Embryonic facial prominence (tissue), 1 donor: Measurements from ENCODE around the gene TLE1.
A peak's percentile ranks its signal among the peaks of the same experiment; 100 is the strongest.
"Not testable (repeated sequence)": the region's sequence is repeated elsewhere in the genome, so short reads cannot be mapped to it uniquely, and the experiment has no call there.

Experiments
- DNase-seq: peaks from one replicate; pipeline ENCODE4 v3.0.0-alpha.2; 2016; ENCODE audit errors: extremely low spot score

Gene TLE1

GRCh38 chr9:81621785-81622259 lies 67.5 kb downstream of the TLE1 start:
- no peak for DNase-seq

DNA sequence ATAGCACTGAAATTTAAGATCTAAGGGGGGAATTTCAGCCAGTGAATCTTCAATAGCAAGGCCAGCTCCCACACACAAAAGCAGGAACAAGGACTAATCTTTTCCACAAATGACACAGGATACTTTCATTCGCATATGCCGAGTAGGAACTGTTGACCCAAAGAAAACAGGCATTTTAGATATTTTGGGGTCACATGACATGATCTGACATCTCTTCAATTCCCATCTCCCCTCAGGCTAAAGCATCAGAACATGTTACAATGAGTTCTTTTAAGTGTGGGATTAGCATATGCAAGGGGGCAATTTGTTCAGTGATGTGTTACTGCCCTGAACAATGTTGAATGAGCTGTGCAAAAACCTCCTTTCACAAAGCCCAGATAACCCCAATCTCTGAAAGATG lies 68.2 kb downstream of the TLE1 start:
- DNase-seq = no peak

DNA sequence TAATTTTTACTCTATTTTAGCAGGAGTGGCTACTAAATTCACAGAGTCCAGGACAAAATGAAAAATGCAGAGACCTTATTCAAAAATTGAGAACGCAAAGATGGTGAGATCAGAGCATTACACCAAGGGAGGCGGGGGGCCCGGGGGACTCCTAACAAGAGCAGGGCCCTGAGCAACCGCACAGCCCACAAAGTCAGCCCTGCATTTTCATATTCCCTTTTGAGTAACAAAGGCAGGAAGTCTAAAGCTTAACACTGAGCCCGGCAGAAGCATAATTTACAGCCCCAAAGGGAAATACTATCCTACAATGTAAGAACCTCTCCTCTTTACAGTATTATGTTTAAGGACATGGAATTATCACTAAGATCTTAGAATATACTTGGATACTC lies 69.4 kb downstream of the TLE1 start:
- DNase-seq = no peak

GRCh38 chr9:81619353-81620001 lies 69.9 kb downstream of the TLE1 start:
- no peak for DNase-seq

DNA sequence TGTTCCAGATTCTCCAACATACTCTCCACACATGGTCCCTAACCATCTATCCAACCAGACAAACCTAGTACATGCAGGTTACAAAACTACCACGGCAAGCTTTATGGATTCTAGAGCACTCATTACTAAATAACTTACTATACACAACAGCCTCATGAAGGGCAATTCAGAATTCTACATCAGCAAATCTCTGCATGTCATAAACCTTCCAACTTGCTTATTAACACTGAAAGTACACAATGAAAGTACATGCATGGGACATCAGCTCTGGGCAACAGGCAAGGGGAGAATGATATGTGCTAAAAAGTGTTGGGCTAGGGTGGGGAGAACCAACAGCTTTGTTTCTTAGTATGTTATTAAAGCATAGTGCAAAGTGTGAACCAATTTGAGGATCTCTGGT lies 70.4 kb downstream of the TLE1 start:
- no peak for DNase-seq

DNA sequence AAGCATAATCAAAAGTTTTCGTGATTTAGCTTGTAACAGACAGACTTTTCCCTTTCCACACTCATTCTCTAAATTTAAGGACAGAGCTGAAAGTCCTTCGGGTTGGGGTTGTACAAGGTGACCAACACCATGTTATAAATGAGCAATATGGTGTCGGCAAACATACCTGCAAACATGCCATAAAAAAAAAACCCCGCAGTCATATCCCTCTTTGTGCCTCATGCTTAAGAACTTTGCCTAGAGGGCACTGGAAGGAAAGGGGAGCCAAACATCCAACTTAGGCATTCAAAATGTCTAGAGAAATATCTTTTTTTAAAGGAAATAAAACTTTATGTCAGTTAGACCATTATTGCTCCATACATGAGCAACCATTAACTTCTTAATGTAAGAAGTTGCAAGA lies 73.2 kb downstream of the TLE1 start:
- no peak for DNase-seq

GRCh38 chr9:81614335-81614734 lies 75.0 kb downstream of the TLE1 start:
- DNase-seq = no peak

- DNase-seq = peak; percentile 62
These were observed 76.1 kb downstream of the TLE1 start for GRCh38 chr9:81613002-81613812.

GRCh38 chr9:81611664-81612063 lies 77.7 kb downstream of the TLE1 start:
- no peak for DNase-seq

DNA sequence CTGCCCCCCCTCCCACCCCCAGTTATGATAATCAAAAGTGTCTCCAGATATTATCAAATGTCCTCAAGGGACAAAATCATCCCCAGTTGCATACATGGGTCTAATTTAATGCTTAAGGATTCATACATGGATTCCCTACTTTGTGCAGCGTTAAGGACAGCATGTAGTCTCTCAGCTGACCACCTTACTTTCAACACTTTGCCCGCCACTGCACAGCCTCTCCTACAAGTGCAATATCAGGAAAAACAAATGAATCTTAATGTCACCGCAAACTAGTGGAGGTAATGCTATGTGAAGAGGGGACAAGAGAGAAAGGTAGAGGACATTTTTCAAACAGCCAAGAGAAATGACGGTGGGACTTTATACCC lies 78.6 kb downstream of the TLE1 start:
- DNase-seq = no peak

GRCh38 chr9:81609782-81610739 lies 79.3 kb downstream of the TLE1 start:
- no peak for DNase-seq

DNA sequence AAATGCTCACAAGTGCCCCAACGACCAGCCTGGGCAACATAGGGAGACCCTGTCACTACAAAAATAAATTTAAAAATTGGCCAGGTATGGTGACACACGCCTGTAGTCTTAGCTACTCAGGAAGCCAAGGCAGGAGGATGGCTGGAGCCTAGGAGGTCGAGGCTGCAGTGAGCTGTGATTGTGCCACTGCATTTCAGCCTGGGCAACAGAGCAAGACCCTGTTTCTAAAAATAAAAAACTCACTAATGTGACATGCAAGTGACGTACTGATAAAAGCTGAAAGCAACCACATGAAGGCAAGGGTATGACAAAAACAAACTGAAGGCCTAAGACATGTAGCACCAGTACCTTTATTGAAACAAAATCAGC lies 81.1 kb downstream of the TLE1 start:
- no peak for DNase-seq

DNA sequence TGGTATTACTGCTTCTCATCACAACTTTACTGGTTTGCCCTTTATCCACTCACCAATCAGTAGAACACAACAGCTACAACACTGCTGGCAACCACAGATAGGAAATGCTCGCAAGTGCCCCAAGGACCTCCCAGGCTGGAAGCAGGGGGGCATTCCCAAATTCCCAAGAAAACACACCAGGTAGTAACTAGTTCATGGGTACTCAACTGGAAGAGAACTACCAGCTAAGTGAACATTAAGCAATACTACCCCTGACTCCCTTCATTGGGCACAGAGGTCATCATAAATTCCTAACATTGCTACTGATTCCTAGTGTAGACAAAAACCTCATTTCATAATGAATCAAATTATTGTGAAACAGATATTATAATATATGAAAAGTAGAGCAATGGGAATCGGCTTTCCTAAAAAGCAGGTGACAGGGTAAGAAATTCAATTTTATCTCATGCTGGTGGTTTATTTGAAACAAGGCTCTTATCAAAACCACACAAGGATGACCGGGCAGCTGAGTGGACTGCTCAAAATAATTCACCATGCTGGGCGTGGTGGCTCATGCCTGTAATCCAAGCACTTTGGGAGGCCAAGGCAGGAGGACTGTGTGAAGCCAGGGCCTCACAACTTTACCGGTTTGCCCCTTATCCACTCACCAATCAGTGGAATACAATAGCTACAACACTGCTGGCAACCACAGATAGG lies 81.6 kb downstream of the TLE1 start:
- DNase-seq = no peak

- DNase-seq = not testable (repeated sequence)
These were observed 83.1 kb downstream of the TLE1 start for GRCh38 chr9:81606261-81606660.

DNA sequence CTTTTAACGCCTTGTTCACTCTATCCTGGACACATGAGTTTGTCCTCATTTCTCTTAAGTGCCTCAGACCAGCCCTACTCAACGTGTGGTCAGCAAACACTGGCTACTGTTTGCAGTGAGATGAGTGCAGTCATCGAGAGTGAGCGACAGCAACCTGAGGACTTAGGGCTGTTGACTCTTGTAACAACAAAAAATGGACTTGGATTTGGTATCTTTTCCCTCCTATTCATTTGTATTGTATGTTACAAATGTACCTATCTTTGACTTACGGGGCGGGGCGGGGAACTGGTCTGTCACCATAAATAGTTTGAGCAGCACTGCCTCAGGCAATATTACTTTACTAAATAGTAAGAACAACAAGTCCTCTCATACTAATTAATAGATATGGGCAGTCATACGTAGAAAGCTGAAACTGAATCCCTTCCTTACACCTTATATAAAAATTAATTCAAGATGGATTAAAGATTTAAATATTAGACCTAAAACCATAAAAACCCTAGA lies 84.1 kb downstream of the TLE1 start:
- DNase-seq = no peak

DNA sequence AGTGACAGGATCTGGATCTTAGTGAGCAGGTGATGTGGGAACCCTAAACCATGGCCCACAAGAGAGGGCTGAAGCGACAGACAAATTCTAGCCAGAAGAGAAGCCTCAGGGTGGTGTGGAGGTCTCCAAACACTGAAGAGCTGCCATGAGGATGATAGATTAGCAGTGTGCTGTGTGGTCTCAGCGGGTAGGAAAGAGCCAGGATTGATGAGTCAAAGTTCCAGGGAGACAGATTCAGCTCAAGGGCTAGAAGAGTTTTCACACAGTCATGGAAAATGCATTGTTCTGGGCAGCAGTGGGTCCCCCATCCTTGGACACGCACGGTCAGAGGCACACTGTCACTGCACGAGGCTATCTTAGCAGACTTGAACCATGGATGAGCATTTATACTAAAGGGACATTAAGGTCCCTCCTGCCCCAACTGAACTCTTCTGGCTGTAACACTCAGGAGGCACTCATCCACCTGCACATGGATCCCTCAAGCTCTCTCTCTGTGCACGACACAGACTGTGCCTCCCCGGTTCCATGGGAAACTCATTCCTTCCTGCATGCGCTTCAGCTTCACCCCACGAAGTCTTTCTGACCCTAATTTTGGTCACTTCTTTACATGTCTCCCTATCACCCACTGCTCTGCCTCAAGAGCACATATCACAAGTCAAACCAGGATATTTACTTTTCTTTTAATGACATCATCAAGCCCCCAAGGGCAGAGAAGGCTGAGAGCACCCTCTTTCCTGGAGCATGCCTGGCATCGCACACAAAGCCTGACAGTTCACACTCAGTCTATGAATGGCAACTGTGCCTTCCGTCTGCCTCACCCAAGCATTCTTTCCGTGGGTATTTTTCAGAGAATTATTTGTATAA lies 84.8 kb downstream of the TLE1 start:
- DNase-seq = no peak

DNA sequence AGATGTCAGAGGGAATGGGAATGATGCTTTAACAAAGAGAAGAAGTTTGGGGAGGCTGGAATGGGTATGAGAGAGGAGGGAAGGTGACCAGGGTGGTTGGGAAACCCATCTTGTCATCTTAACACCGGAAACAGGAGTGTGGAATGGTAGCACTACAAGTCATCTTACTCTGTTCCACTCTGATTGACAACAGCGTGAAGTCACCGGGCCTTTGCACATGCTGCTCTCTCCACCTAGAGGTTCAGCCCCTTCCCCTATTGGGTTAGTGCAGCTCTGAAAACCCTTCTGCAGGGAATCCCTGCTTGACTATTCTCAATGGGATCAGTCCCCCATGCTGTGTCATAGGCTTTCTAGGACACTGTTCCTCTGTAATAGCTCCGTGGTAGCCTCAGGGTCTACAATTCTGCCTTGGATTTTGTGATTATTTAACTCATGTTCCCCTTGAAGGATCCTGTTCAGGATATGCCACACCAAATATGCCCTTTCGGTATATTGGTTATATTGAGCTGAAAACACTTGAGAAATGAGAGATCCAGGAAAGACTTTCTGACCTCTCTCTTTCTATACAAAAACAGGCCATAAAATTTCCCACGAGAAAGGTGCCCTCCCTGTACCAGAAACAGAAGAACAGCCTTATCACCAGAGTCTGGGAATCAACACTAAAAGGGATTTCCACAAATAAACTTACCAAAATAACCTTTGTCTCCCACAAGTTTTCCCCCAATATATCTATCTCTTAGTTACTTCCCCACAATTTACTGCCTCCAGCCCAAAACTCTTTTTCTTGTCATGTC lies 86.3 kb downstream of the TLE1 start:
- DNase-seq = no peak

- DNase-seq = no peak
These were observed 87.4 kb downstream of the TLE1 start for GRCh38 chr9:81601639-81602623.
